ENCODE measurements around the gene TAGAP. TPM values are rescaled to one million over a fixed set of nuclear protein-coding genes. Genes with fewer than 3 reads are reported as not detected.

The TAGAP gene
- total and polyA plus RNA-seq, 2 of the 8 experiments (the other 6 are each of a cell fraction or from before 2014, with no cell fraction given), result not detected

DNA sequence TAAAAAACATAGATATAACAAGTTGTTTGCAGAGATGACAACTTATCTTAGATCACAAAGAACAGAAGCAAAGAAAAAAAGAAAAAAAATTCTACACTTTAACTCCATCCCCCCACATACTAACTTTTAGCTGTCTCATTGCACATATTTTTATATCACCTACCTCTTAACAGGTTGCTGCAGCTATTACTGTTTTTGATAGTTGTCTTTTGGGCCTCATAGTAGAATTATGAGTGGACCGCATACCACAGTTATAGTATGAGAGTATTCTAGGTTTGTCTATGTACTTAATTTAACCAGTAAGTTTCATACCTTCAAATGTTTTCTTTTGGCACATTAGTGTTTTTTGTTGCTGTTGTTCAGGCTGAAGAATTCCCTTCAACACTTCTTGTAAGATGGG is 57.1 kb downstream of the TAGAP start:
- Histone ChIP-seq H3K56ac (replicated peaks; ENCODE audit: insufficient read length, low read depth, low read length) (no peak overlapping the region), H3K18ac (ENCODE audit: extremely low read depth, low read length) (no peak overlapping the region), H2BK120ac (replicated peaks; ENCODE audit: low read depth, low read length) (no peak overlapping the region), H2AK5ac (ENCODE audit: low read depth, low read length) (no peak overlapping the region), H3K36me3 (ENCODE audit: control insufficient read depth in 2 of 4, insufficient read depth in 4 of 4, low read length in 3 of 4) (no peaks in the 10 kb centered on the region), H3K9me3 (ENCODE audit: insufficient read depth in 2 of 2, low read depth in 1 of 2, low read length in 1 of 2) (no peaks in the 10 kb centered on the region), H2BK15ac (ENCODE audit: low read length) (no peak overlapping the region), H4K5ac (ENCODE audit: insufficient read length, low read depth, low read length) (no peak overlapping the region), H4K8ac (ENCODE audit: extremely low read depth, insufficient read depth, low read length) (no peak overlapping the region), H3K79me1 (ENCODE audit: low read depth, low read length) (no peaks in the 10 kb centered on the region), H3K4me3 (ENCODE audit: extremely low read depth in 1 of 4, insufficient read depth in 2 of 4, low read depth in 3 of 4, low read length in 4 of 4) (no peak overlapping the region), H3K27ac (ENCODE audit: low read depth, low read length) (no peak overlapping the region), H3K4me1 (replicated peaks in 1 of 4; ENCODE audit: control insufficient read depth in 3 of 4, insufficient read depth in 4 of 4, low read length in 3 of 4) (no peaks in the 10 kb centered on the region), H2BK12ac (ENCODE audit: low read depth, low read length) (no peak overlapping the region), H2AFZ (ENCODE audit: low read length) (no peak overlapping the region), H3K9ac (replicated peaks in 1 of 4; ENCODE audit: extremely low read depth in 1 of 4, low read depth in 3 of 4, low read length in 3 of 4) (no peak overlapping the region), H3K4ac (replicated peaks; ENCODE audit: insufficient read length, low read depth, low read length) (no peak overlapping the region), H3K79me2 (ENCODE audit: control insufficient read depth in 1 of 2, insufficient read depth in 2 of 2, low read length in 2 of 2) (no peaks in the 10 kb centered on the region), H4K91ac (replicated peaks; ENCODE audit: insufficient read length, low read length) (no peak overlapping the region), H3K23ac (ENCODE audit: insufficient read length) (no peak overlapping the region), H3K4me2 (ENCODE audit: insufficient read depth in 1 of 2, low read depth in 2 of 2, low read length in 2 of 2) (no peak overlapping the region), H3K23me2 (ENCODE audit: low read depth, low read length) (no peaks in the 10 kb centered on the region), H3K14ac (ENCODE audit: insufficient read length) (no peak overlapping the region), H3K27me3 (replicated peaks in 1 of 4; ENCODE audit: control insufficient read depth in 3 of 4, extremely low read depth in 1 of 4, insufficient read depth in 3 of 4, low read length in 3 of 4) (no peaks in the 10 kb centered on the region), H4K20me1 (replicated peaks in 1 of 2; ENCODE audit: control insufficient read depth in 1 of 2, insufficient read depth in 2 of 2, low read length in 2 of 2) (no peaks in the 10 kb centered on the region), H2BK20ac (ENCODE audit: low read length) (no peak overlapping the region), H2BK5ac (ENCODE audit: low read depth, low read length) (no peak overlapping the region)
- 100% methylated on average over 1 of the region's 1 CpG; no CpG with 5 or more reads in 1 of the 2 experiments for WGBS, 2 experiments (ENCODE audit: extremely low coverage in 1 of 2, insufficient coverage in 1 of 2, insufficient read length in 1 of 2, insufficient replicate concordance in 2 of 2, low coverage in 1 of 2, low lambda C conversion rate in 2 of 2, missing lambda C conversion rate in 1 of 2)
- no peak for FAIRE-seq
- DNase-seq (ENCODE audit: low read depth in 1 of 2, low spot score in 2 of 2), result no peak
- ChIA-PET CTCF (ENCODE audit: partially characterized antibody) (interaction anchor here (0.8 to 2.2 kb wide), 5 partner anchors 12 to 288 kb away, joined by 3 to 6 read pairs (median 3); partner anchors contain the start of gene RSPH3), POLR2A (ENCODE audit: partially characterized antibody) (no interaction called here)
- TF ChIP-seq, protein P1, sequence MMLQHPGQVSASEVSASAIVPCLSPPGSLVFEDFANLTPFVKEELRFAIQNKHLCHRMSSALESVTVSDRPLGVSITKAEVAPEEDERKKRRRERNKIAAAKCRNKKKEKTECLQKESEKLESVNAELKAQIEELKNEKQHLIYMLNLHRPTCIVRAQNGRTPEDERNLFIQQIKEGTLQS (IDR thresholded peaks at IDR 0.05; ENCODE audit: insufficient read depth, low read depth, low read length), result no peak
- TF ChIP-seq POLR2AphosphoS5 (IDR thresholded peaks at IDR 0.05; ENCODE audit: low read depth, low read length) (no peak), SIX5 (IDR thresholded peaks at IDR 0.05; ENCODE audit: low read depth, low read length) (no peak), HDAC6 (IDR thresholded peaks at IDR 0.05; ENCODE audit: low read depth, low read length) (no peak), EZH2 (IDR thresholded peaks at IDR 0.05; ENCODE audit: low read depth, low read length, severe bottlenecking) (no peak), CTBP2 (IDR thresholded peaks at IDR 0.05; ENCODE audit: borderline replicate concordance, insufficient read depth, insufficient read length, low read length) (no peak), GABPA (IDR thresholded peaks at IDR 0.05; ENCODE audit: borderline replicate concordance, insufficient read depth, low read length) (no peak), SAP30 (IDR thresholded peaks at IDR 0.05; ENCODE audit: insufficient read depth, insufficient replicate concordance, low read length) (no peak), CBX8 (IDR thresholded peaks at IDR 0.05; ENCODE audit: borderline replicate concordance, low read depth, low read length) (no peak)
- TF ChIP-seq, protein P2, sequence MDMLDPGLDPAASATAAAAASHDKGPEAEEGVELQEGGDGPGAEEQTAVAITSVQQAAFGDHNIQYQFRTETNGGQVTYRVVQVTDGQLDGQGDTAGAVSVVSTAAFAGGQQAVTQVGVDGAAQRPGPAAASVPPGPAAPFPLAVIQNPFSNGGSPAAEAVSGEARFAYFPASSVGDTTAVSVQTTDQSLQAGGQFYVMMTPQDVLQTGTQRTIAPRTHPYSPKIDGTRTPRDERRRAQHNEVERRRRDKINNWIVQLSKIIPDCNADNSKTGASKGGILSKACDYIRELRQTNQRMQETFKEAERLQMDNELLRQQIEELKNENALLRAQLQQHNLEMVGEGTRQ (IDR thresholded peaks at IDR 0.05; ENCODE audit: low read length), result no peak
